Heart left ventricle (tissue), 16 donors: ENCODE data around the gene ADCY4. TPM values are rescaled to one million over a fixed set of nuclear protein-coding genes. Genes with fewer than 3 reads are reported as not detected.
"Not testable (repeated sequence)": the region's sequence is repeated elsewhere in the genome, so short reads cannot be mapped to it uniquely, and the experiment has no call there.

Experiments used
- ATAC-seq, 4 donors: fragments of 200-7000 bp; cut with Tn5 transposase; one replicate each; pipeline ENCODE4 v1.9.1; 2020 to 2022; ENCODE audit warnings: moderate library complexity in 4 of 4, mild to moderate bottlenecking in 3 of 4, moderate number of reproducible peaks in 1 of 4
- DNase-seq, 5 donors: peaks; one replicate each; pipeline ENCODE4 v3.0.0-alpha.2; 2020
- H3K27ac ChIP-seq, 12 donors: fragments of 200-600 bp; sonication (generic) in 4 of 12; one replicate each; pipeline versions ENCODE4 v1.5.0 to v1.8.0; 2016 to 2022; ENCODE audit warnings: mild to moderate bottlenecking in 2 of 12
- H3K27me3 ChIP-seq, 9 donors: fragments of 200-600 bp; sonication (generic) in 2 of 9; one replicate each; pipeline versions ENCODE4 v1.5.1 to v1.8.0; 2016 to 2022; ENCODE audit warnings: mild to moderate bottlenecking in 3 of 9
- H3K36me3 ChIP-seq, 9 donors: fragments of 200-600 bp; sonication (generic) in 2 of 9; one replicate each; pipeline versions ENCODE4 v1.5.0 to v1.8.0; 2018 to 2022; ENCODE audit warnings: mild to moderate bottlenecking in 2 of 9
- H3K4me1 ChIP-seq, 12 donors: fragments of 200-600 bp; sonication (generic) in 4 of 12; one replicate each; pipeline versions ENCODE4 v1.5.0 to v1.8.0; 2016 to 2022; ENCODE audit warnings: mild to moderate bottlenecking in 3 of 12
- H3K4me3 ChIP-seq, 12 donors: fragments of 200-600 bp; sonication (generic) in 4 of 12; one replicate each; pipeline versions ENCODE4 v1.5.0 to v1.8.0; 2017 to 2022; ENCODE audit warnings: mild to moderate bottlenecking in 9 of 12, moderate library complexity in 4 of 12
- H3K9me3 ChIP-seq, 12 donors: fragments of 200-600 bp; sonication (generic) in 4 of 12; one replicate each; pipeline versions ENCODE4 v1.5.0 to v1.8.0; 2016 to 2022; ENCODE audit warnings: mild to moderate bottlenecking in 1 of 12
- CTCF ChIP-seq, 12 donors: fragments of 200-600 bp; sonication (generic) in 4 of 12; IDR thresholded peaks; one replicate each; pipeline versions ENCODE4 v1.5.0 to v1.8.0; 2018 to 2022; ENCODE audit warnings: antibody characterized with exemption in 12 of 12, mild to moderate bottlenecking in 5 of 12
- POLR2A ChIP-seq, 2 donors: fragments of 450-650 bp; IDR thresholded peaks; one replicate each; pipeline ENCODE4 v1.6.1; 2017; ENCODE audit warnings: antibody characterized with exemption in 2 of 2, mild to moderate bottlenecking in 2 of 2, moderate library complexity in 2 of 2
- WGBS, 4 donors: extraction: QIAGEN DNeasy Blood & Tissue Kit in 2 of 4; methylation state at CpG; one replicate each; pipeline versions ENCODE4 v1.1.5 to v1.1.7; 2013 to 2018; 5-methylcytosine and 5-hydroxymethylcytosine counted together
- intact Hi-C, 10 donors: fragments of 100-400 bp; cut with DNase I; formaldehyde crosslinking; loops; one replicate each; pipeline versions ENCODE4 v1.11.1 to v1.14.2; 2022
- polyA plus RNA-seq, 2 donors: library from polyadenylated mRNA; stranded (reverse); fragments of 200-250 nt; gene quantifications; one replicate each; pipeline ENCODE4 v1.2.3, GENCODE V29; 2013
- total RNA-seq, 9 donors: library from RNA; depleted of rRNA in 2 of 9; stranded (reverse); fragments of >200 nt in 2 of 9; fragmentation: NEBNext Ultra II Directional in 3 of 9; extraction: Animal tissue kit (Norgen Biotek cat#: 25700) in 3 of 9; gene quantifications; one replicate each; pipeline versions ENCODE4 v1.1.0 to v1.2.4, GENCODE V29; 2016 to 2023
- donor health status: ischemic (EF 13 %, LVEDD 7.1; RV severe dilation, severe dysfunction).
- donor health status: healthy with polysubstance abuse.
- donor health status: DM: no; HTN: yes; CAD: no.
- donor health status: DM: no; HTN: no; CAD: no.
- donor health status: ischemic (EF 25% LVEDD 6.9; RV normal size, moderate dysfunction).
- donor health status: ischemic (EF 25% LVEDD 5.7; RV mildly dilated, moderate dysfunction).
- donor health status: healthy.
- donor health status: DM: yes; HTN: yes; CAD: no.
- donor health status: ischemic (EF 35%, LVEDD 5.7; RV mildly dilated, moderate dysfunction).
- donor health status: nonischemic (EF 11% LVEDD 7.7; RV severe dilation, severe dysfunction).
- donor health status: DM: yes; HTN: yes; CAD: no.
- donor health status: PGD.
- donor health status: ischemic (EF 29% LVEDD 5.4; RV normal size, mild dysfunction).
- donor health status: nonischemic (EF 23%, LVEDD 6.1; RV moderate dilation, normal function).

Gene ADCY4
- total and polyA plus RNA-seq, 11 donors: 20.7 to 47.5 (median 27.5) TPM

GRCh38 chr14:24330973-24331674, 3.7 kb downstream of the ADCY4 start:
- DNase-seq (peak in 1 of 5 donors; percentile 12), ATAC-seq (no peak)
- peaks cover 6 to 96% (median 35%) of the 10 kb centered on the region in 12 donors for H3K4me1 ChIP-seq

GRCh38 chr14:24329736-24330135, 5.1 kb downstream of the ADCY4 start:
- peaks cover 6 to 82% (median 25%) of the 10 kb centered on the region in 12 donors for H3K4me1 ChIP-seq
- H3K4me3 ChIP-seq: no peak overlapping the region
- peak in 4 of 5 donors; percentile 48 to 84 (median 58) for DNase-seq
- peak in 2 of 4 donors; percentile 9 to 25 for ATAC-seq
- intact Hi-C loops: loop anchor here in 4 of 10 donors (5.0 kb wide), 3 partner anchors 83 to 108 kb away; no protein-coding TSS in a partner anchor
- TF ChIP-seq CTCF (IDR thresholded peaks at IDR 0.05) (no peak), POLR2A (IDR thresholded peaks at IDR 0.05) (no peak)
- WGBS, 4 donors: 65 to 83% (median 77%) methylated on average over 4 to 9 of the region's 9 CpGs
- peaks cover 0 to 24% (median 10%) of the 10 kb centered on the region in 9 donors for H3K27me3 ChIP-seq
- no peaks in the 10 kb centered on the region for H3K9me3 ChIP-seq
- H3K36me3 ChIP-seq: peaks cover 0 to 25% (median 9%) of the 10 kb centered on the region in 9 donors
- H3K27ac ChIP-seq: peak overlapping the region in 1 of 12 donors; percentile 77

More at GRCh38 chr14:24330973-24331674, 3.7 kb downstream of the ADCY4 start:
- Histone ChIP-seq H3K27me3 (peaks cover 0 to 36% (median 14%) of the 10 kb centered on the region in 9 donors), H3K4me3 (no peak overlapping the region), H3K36me3 (peaks cover 0 to 18% (median 5%) of the 10 kb centered on the region in 9 donors), H3K27ac (no peak overlapping the region), H3K9me3 (no peaks in the 10 kb centered on the region)
- whole genome bisulfite sequencing, 4 donors: 90 to 92% (median 91%) methylated on average over 6 to 10 of the region's 10 CpGs
- intact Hi-C loops: loop anchor here in 4 of 10 donors (5.0 kb wide), 3 partner anchors 81 to 106 kb away; no protein-coding TSS in a partner anchor
- TF ChIP-seq CTCF (IDR thresholded peaks at IDR 0.05) (no peak), POLR2A (IDR thresholded peaks at IDR 0.05) (no peak)

- Histone ChIP-seq H3K27ac (peak overlapping the region in 1 of 12 donors; percentile 77), H3K4me1 (peaks cover 6 to 76% (median 20%) of the 10 kb centered on the region in 12 donors), H3K4me3 (no peak overlapping the region), H3K9me3 (no peaks in the 10 kb centered on the region), H3K27me3 (peaks cover 0 to 18% (median 5%) of the 10 kb centered on the region in 9 donors), H3K36me3 (peaks cover 0 to 29% (median 12%) of the 10 kb centered on the region in 9 donors)
- intact Hi-C loops: no loop called here
- ATAC-seq (no peak), DNase-seq (no peak)
- WGBS, 4 donors: 81 to 89% (median 87%) methylated on average over 8 to 12 of the region's 12 CpGs
- TF ChIP-seq CTCF (IDR thresholded peaks at IDR 0.05) (no peak), POLR2A (IDR thresholded peaks at IDR 0.05) (no peak)
These were observed 5.7 kb downstream of the ADCY4 start for GRCh38 chr14:24329073-24329663.

GRCh38 chr14:24327914-24328313, 7.0 kb downstream of the ADCY4 start:
- Histone ChIP-seq H3K27ac (peak overlapping the region in 1 of 12 donors; percentile 78), H3K36me3 (peaks cover 0 to 40% (median 16%) of the 10 kb centered on the region in 9 donors), H3K4me1 (peaks cover 6 to 64% (median 13%) of the 10 kb centered on the region in 12 donors)
- H3K27me3 ChIP-seq, intact Hi-C loops, H3K4me3 ChIP-seq, ATAC-seq, H3K9me3 ChIP-seq: not testable (repeated sequence)
- TF ChIP-seq CTCF (IDR thresholded peaks at IDR 0.05): peak; percentile 40 to 73 (median 58)
- WGBS, 4 donors: 3 to 6% (median 4%) methylated on average over 8 to 9 of the region's 9 CpGs
- peak in 2 of 5 donors; percentile 56 to 63 for DNase-seq
